Cardiac muscle cell (in vitro differentiated cells and primary cell): ENCODE measurements around the gene DOC2B. TPM values are rescaled to one million over a fixed set of nuclear protein-coding genes. Genes with fewer than 3 reads are reported as not detected.

ENCODE experiments used
- DNase-seq, 2 donors: peaks; one replicate each; pipeline versions ENCODE4 v3.0.0 to v3.0.0-alpha.2; 2010 to 2017; ENCODE audit warnings: low read depth in 1 of 2, low spot score in 1 of 2
- H3K27ac ChIP-seq: fragments of 200-600 bp; sonication (generic); 2 replicates; pipeline ENCODE4 v1.5.1; 2016
- H3K27me3 ChIP-seq: fragments of 200-600 bp; sonication (generic); 2 replicates; pipeline ENCODE4 v1.6.0; 2016; ENCODE audit warnings: control low read depth
- H3K36me3 ChIP-seq: fragments of 200-600 bp; sonication (generic); 2 replicates; pipeline ENCODE4 v1.5.1; 2016; ENCODE audit warnings: control low read depth
- H3K4me1 ChIP-seq: fragments of 200-600 bp; sonication (generic); 2 replicates; pipeline ENCODE4 v1.8.1; 2017; ENCODE audit warnings: low read depth, mild to moderate bottlenecking, mixed run types
- H3K4me3 ChIP-seq: fragments of 200-600 bp; sonication (generic); 2 replicates; pipeline ENCODE4 v1.5.1; 2016; ENCODE audit warnings: mild to moderate bottlenecking
- H3K9me3 ChIP-seq: fragments of 200-600 bp; sonication (generic); 2 replicates; pipeline ENCODE4 v1.5.1; 2017; ENCODE audit warnings: low read depth, mild to moderate bottlenecking, control low read depth
- CTCF ChIP-seq: IDR thresholded peaks from 2 replicates; pipeline ENCODE4 v1.5.1; 2012; ENCODE audit warnings: low read depth, mild to moderate bottlenecking, low read length
- polyA plus RNA-seq: library from polyadenylated mRNA; unstranded; fragments of >200 nt; fragmentation: Nextera tagmentation; extraction: Ambion mirVana; gene quantifications from 2 replicates; pipeline ENCODE4 v1.2.1, GENCODE V29; 2016
- total RNA-seq: library from RNA; depleted of rRNA; stranded (reverse); fragments of >200 nt; gene quantifications from 2 replicates; pipeline ENCODE4 v1.2.3, GENCODE V29; 2016

The DOC2B gene
- total and polyA plus RNA-seq, 2 experiments from 2014 or later, result 0.21 to 1.6 TPM

GRCh38 chr17:158379-158778, 23.1 kb downstream of the DOC2B start:
- no peak for DNase-seq
- Histone ChIP-seq H3K36me3 (no peaks in the 10 kb centered on the region), H3K4me1 (no peaks in the 10 kb centered on the region), H3K27me3 (no peaks in the 10 kb centered on the region), H3K9me3 (no peaks in the 10 kb centered on the region), H3K27ac (no peak overlapping the region), H3K4me3 (no peak overlapping the region)
- TF ChIP-seq CTCF, result no peak

GRCh38 chr17:157901-158300, 23.5 kb downstream of the DOC2B start:
- no peaks in the 10 kb centered on the region for H3K27me3 ChIP-seq
- DNase-seq, result no peak
- no peaks in the 10 kb centered on the region for H3K4me1 ChIP-seq
- H3K36me3 ChIP-seq, result no peaks in the 10 kb centered on the region
- no peak overlapping the region for H3K27ac ChIP-seq
- no peak for TF ChIP-seq CTCF
- no peak overlapping the region for H3K4me3 ChIP-seq
- no peaks in the 10 kb centered on the region for H3K9me3 ChIP-seq

GRCh38 chr17:156946-157345, 24.5 kb downstream of the DOC2B start:
- Histone ChIP-seq H3K4me1 (no peaks in the 10 kb centered on the region), H3K36me3 (no peaks in the 10 kb centered on the region), H3K9me3 (no peaks in the 10 kb centered on the region), H3K4me3 (no peak overlapping the region), H3K27me3 (no peaks in the 10 kb centered on the region), H3K27ac (no peak overlapping the region)
- no peak for DNase-seq
- TF ChIP-seq CTCF, result no peak

GRCh38 chr17:156094-156621, 25.3 kb downstream of the DOC2B start:
- Histone ChIP-seq H3K9me3 (no peaks in the 10 kb centered on the region), H3K27me3 (no peaks in the 10 kb centered on the region), H3K4me1 (no peaks in the 10 kb centered on the region), H3K36me3 (no peaks in the 10 kb centered on the region), H3K27ac (no peak overlapping the region), H3K4me3 (no peak overlapping the region)
- DNase-seq, result no peak
- no peak for TF ChIP-seq CTCF

DNA sequence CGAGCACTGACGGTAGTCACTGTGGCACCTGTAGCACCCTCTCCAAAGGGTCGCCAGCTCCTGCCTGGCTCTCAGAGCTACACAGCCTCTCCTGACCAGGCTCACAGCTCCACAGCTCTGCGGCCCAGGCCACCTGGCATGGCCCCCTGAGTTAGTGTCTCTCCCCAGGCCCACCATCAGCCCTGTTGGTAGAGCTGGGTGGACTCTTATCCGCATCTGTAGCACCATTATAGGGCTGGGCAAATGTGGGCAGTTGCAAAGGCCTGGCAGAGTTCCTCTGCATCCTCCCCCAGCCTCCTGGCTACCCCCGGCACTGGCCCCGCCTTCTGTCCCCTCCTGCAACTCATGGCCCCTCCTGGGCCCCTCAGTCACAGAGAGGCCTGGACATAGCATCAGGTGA, 25.9 kb downstream of the DOC2B start:
- Histone ChIP-seq H3K4me1 (no peaks in the 10 kb centered on the region), H3K4me3 (no peak overlapping the region), H3K9me3 (no peaks in the 10 kb centered on the region), H3K36me3 (no peaks in the 10 kb centered on the region), H3K27me3 (no peaks in the 10 kb centered on the region), H3K27ac (no peak overlapping the region)
- TF ChIP-seq CTCF, result no peak
- no peak for DNase-seq

DNA sequence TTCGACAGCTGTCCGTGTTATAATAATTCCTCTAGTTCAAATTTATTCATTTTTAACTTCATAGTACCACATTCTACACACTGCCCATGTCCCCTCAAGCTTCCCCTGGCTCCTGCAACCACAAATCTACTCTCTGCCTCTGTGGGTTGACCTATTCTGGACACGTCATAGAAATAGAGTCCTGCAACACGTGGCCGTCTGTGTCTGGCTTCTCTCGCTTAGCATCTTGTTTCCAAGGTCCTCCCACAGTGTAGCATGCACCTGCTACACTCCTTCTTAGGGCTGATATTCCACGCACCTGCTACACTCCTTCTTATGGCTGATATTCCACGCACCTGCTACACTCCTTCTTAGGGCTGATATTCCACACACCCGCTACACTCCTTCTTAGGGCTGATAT, 27.6 kb downstream of the DOC2B start:
- H3K4me1 ChIP-seq, result no peaks in the 10 kb centered on the region
- no peak for DNase-seq
- H3K9me3 ChIP-seq, result no peaks in the 10 kb centered on the region
- H3K27me3 ChIP-seq, result no peaks in the 10 kb centered on the region
- H3K36me3 ChIP-seq, result no peaks in the 10 kb centered on the region
- no peak overlapping the region for H3K4me3 ChIP-seq
- H3K27ac ChIP-seq, result no peak overlapping the region
- TF ChIP-seq CTCF, result no peak
